HG03378 (cell line): ENCODE results near the gene PIRT.
"Not testable (repeated sequence)": the region's sequence is repeated elsewhere in the genome, so short reads cannot be mapped to it uniquely, and the experiment has no call there.

ENCODE experiments used
- ATAC-seq: cut with Tn5 transposase; IDR thresholded peaks from one replicate; pipeline ENCODE4 v1.9.1; 2021; ENCODE audit warnings: mild to moderate bottlenecking, moderate library complexity; ENCODE audit not compliant: unreplicated experiment

PIRT gene

GRCh38 chr17:10837921-10838320 is at the start of gene PIRT:
PIRT (minus strand) TSS chr17:10838087; CDS start chr17:10825645, 12,442 bp downstream.
- ATAC-seq: no peak

- ATAC-seq: no peak
Observed at GRCh38 chr17:10881959-10882358, 44.1 kb upstream of the PIRT start.

DNA sequence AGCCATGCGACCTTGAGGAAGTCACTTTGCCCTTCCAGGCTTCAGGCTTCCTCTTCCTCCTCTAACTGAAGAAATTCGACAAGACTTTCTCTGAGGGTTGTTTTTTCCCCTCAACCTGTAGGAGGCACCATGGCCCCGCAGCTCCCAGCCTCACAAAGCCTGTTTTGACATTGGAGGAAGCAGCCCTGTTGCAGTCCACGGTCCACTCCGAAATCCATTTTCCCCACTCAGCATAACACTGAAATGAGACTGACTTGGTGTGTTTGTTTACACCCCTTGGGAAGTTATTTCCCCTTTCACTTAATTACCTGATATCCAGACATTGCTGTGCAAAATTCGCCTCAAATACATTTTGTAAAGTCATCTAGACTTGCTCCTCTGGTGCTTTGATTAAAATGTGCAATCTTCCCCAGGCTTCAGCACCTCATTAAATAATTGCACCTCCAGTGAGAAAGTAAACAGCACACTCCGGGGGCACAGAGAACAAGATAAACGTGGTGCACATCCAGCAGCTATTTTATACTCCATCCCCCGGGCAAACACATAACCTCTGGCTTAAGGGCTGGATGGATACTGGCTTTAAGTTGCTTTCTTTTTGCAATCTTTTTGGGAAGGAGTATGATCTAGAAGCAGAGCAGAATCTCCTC is 41.4 kb upstream of the PIRT start:
- no peak for ATAC-seq

DNA sequence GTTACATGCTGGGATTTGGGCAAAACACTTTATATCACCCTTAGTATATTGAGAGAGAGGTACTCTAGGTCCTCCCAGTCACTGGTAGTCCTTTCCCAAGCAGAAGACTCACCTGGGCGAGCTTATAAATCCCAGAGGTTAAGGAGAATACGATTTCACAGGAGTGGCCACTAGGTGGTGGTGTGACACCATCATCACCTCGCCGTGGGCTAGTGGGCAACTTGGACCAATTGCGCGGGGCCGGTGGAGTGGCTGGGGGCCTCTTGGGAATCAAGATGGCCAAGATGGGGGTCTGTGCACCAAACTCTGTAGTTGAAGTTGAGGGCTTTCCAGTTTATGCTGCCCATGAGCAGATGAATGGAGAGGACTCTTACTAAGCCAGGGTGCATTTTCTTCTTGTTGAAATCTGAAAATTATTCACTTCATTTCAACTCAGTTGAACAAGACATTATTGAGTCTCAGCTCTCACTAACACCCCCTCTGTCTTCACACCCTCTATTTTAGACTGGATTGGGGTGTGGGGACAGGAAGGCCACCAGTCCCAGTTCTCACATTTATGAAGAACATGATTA is 38.2 kb upstream of the PIRT start:
- ATAC-seq: no peak

- no peak for ATAC-seq
Observed at GRCh38 chr17:10875430-10875851, 37.6 kb upstream of the PIRT start.

DNA sequence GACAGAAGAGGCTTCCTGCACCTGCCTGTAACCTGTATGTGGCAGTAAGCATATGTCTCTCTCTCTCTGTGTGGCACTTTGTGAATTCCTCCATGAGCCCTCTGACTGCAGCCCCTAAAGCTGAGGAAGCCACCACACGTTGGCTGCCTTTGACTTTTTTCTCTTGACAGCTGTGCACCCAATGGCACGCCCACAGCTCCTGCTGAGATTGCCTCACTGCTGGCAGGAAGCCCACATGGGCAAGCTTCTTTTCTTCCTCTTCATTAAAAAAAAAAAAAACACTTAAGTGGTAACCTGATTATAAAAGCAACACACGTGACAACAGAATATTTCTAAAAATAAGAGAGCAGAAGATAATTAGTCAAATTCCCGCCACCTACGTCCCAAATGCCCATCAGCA is 34.0 kb upstream of the PIRT start:
- ATAC-seq: no peak

- no peak for ATAC-seq
Observed at GRCh38 chr17:10870336-10871050, 32.6 kb upstream of the PIRT start.

DNA sequence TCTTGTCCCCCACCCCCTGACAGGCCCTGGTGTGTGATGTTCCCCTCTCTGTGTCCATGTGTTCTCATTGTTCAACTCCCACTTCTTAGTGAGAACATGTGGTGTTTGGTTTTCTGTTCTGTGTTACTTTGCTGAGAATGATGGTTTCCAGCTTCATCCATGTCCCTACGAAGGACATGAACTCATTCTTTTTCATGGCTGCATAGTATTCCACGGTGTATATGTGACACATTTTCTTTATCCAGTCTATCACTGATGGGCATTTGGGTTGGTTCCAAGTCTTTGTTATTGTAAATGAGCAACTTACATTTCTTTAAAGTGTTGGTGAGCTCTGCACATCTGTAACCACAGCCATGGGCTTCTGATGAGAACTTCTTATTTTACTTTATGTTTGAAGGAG is 30.9 kb upstream of the PIRT start:
- not testable (repeated sequence) for ATAC-seq

- ATAC-seq: no peak
Observed at GRCh38 chr17:10859051-10859450, 21.2 kb upstream of the PIRT start.

- ATAC-seq: no peak
Observed at GRCh38 chr17:10857976-10858375, 20.1 kb upstream of the PIRT start.

DNA sequence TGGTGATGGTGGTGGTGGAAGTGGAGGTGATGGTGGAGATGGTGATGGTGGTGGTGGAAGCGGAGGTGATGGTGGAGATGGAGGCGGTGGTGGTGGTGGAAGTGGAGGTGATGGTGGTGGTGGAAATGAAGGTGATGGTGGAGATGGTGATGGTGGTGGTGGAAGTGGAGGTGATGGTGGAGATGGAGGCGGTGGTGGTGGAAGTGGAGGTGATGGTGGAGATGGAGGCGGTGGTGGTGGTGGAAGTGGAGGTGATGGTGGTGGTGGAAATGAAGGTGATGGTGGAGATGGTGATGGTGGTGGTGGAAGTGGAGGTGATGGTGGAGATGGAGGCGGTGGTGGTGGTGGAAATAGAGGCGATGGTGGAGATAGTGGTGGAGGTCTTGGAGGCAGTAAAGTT is 8.7 kb upstream of the PIRT start:
- not testable (repeated sequence) for ATAC-seq

DNA sequence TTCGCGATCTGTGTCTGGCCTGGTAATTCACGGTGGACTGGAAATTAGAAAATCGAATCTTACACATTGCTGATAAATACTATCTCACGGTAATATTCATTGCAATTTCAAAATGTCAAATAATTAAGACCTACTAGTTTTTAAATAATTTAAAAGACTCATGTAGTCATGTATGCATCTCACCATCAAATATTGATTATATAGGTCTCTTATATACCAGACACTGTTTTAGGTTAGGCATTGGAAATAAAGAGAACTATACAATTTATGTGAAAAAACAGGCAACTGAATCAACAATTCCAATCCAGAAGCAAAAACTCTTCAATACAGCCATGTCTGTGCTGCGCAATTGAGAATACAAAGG is 7.5 kb upstream of the PIRT start:
- ATAC-seq: no peak

DNA sequence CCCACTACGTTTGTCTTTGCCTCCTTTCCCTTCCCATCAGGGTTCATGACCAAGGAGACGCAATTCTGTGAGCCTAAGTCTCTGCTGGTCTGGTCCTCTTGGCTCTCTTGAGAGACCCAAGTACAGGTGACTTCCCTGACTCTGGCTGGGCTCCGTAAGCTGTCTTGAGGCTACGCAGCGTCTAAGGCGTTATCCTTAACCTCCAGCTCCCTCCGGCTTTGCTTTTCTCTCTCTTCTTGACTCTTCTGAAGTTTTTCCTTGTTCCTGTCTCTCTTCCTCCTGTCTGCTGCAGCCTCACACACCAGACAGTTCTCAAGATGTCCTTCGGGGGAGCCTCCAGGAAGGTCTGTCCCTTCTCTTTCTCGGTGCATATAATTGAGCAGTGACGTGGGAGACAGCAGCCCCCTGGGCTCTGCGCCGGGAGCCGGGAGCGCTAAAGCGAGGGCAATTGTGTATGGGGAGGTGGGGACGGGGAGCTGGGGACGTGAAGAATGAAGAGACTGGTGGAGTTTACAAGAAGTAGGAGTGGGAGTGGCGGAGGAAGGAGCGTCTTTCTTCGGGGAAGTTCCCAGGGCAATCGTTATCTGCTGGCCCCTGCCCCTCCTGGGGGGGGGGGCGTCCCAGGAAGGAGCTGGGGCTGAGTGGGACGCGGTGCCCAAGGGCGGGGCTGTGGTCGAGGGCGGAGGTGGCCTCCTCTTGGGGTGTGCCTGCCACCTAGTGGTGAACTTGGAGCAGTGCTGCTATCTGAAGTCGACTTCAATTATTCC is 6.9 kb upstream of the PIRT start:
- no peak for ATAC-seq

- no peak for ATAC-seq
Observed at GRCh38 chr17:10843811-10844210, 5.9 kb upstream of the PIRT start.

- no peak for ATAC-seq
Observed at GRCh38 chr17:10842658-10843057, 4.8 kb upstream of the PIRT start.

DNA sequence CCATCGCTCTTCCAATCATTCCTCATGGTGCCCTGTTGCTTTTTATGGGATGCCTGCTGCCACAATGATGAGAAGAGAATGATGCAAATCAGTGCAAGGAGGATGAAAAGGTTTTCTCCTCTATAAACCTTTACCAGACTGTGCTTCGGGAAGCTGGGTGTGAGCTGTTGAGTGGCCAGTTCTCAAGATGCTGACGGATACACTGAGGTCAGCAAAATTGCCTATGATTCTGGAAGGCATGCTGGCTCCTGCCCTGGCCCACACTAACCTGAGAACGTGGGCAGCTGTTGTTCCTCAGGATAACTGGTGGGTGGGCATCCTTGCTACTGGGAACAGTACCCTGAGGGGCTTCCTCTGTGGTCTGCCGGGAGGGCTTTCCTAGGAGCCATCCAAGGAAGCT is 795 bp upstream of the PIRT start:
- ATAC-seq: no peak

GRCh38 chr17:10836966-10837590 is 809 bp downstream of the PIRT start:
- ATAC-seq: no peak

DNA sequence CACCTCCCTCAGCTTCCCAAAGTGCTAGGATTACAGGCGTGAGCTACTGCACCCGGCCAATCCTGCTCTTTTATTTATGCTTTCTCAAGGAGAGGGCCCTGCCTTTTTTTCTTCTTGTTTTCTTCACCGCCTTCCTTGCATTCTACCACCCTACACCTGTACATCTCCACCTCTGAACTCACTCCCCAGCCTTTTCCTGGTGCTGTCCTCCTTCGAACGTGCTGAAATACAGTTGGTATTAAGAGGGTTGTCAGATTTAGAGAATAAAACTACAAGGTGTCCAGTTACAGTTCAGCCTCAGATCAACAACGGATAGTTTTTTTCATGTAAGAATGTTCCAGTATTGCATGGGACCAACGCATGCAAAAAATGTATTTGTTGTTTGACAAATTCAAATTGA is 1.7 kb downstream of the PIRT start:
- ATAC-seq: no peak

GRCh38 chr17:10831696-10832095 is 6.2 kb downstream of the PIRT start:
- no peak for ATAC-seq

- no peak for ATAC-seq
Observed at GRCh38 chr17:10827898-10828552, 9.9 kb downstream of the PIRT start.

DNA sequence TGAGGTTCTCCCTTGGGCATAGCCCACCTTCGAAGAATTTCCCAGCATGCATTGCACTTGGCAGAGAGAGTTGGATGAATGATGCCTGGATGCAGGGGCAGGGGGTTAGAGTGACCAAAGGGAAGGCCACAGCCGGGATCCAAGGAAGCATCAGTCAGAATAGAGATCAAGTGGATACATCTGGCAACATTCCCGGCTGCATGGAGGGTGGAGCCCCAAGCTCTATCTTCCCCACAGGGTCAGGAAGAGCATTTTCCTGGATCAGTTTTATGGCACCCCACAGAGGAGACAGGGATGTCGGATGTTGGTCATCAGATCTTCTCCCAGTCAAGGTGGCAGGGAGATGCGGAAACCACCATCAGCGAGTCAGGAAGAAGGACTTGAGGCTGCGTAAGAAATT is 13.0 kb downstream of the PIRT start:
- ATAC-seq: no peak
